ENCODE measurements around the gene TNFRSF13B.
"Not testable (repeated sequence)": the region's sequence is repeated elsewhere in the genome, so short reads cannot be mapped to it uniquely, and the experiment has no call there.

The TNFRSF13B gene

GRCh38 chr17:16987830-16988601 lies 16.1 kb upstream of the TNFRSF13B start:
- peak; percentile 74 for DNase-seq (ENCODE audit: low read depth)
- no peak overlapping the region for H3K4me3 ChIP-seq (ENCODE audit: low read length)
- TF ChIP-seq CTCF (conservative IDR thresholded peaks at IDR 0.05; ENCODE audit: low read length) = no peak

GRCh38 chr17:16987066-16987829 lies 15.3 kb upstream of the TNFRSF13B start:
- TF ChIP-seq CTCF (conservative IDR thresholded peaks at IDR 0.05; ENCODE audit: low read length) = no peak
- no peak overlapping the region for H3K4me3 ChIP-seq (ENCODE audit: low read length)
- DNase-seq (ENCODE audit: low read depth) = no peak

GRCh38 chr17:16986391-16986790 lies 14.5 kb upstream of the TNFRSF13B start:
- no peak overlapping the region for H3K4me3 ChIP-seq (ENCODE audit: low read length)
- no peak for TF ChIP-seq CTCF (conservative IDR thresholded peaks at IDR 0.05; ENCODE audit: low read length)
- no peak for DNase-seq (ENCODE audit: low read depth)

- no peak for TF ChIP-seq CTCF (conservative IDR thresholded peaks at IDR 0.05; ENCODE audit: low read length)
- no peak for DNase-seq (ENCODE audit: low read depth)
- H3K4me3 ChIP-seq (ENCODE audit: low read length) = no peak overlapping the region
These were observed 10.0 kb upstream of the TNFRSF13B start for GRCh38 chr17:16981928-16982327.

GRCh38 chr17:16980813-16981731 lies 9.2 kb upstream of the TNFRSF13B start:
- no peak overlapping the region for H3K4me3 ChIP-seq (ENCODE audit: low read length)
- TF ChIP-seq CTCF (conservative IDR thresholded peaks at IDR 0.05; ENCODE audit: low read length) = no peak
- peak; percentile 49 for DNase-seq (ENCODE audit: low read depth)

- no peak for DNase-seq (ENCODE audit: low read depth)
- no peak overlapping the region for H3K4me3 ChIP-seq (ENCODE audit: low read length)
- TF ChIP-seq CTCF (conservative IDR thresholded peaks at IDR 0.05; ENCODE audit: low read length) = no peak
These were observed 8.1 kb upstream of the TNFRSF13B start for GRCh38 chr17:16980061-16980460.

GRCh38 chr17:16979237-16979823 lies 7.4 kb upstream of the TNFRSF13B start:
- H3K4me3 ChIP-seq (ENCODE audit: low read length); DNase-seq (ENCODE audit: low read depth): not testable (repeated sequence)
